MM.1S (cell line): Measurements from ENCODE around the gene LNX2.

Experiments used
- EZH2 ChIP-seq: fragments of 300-600 bp; sonication (generic); optimal IDR thresholded peaks from 2 replicates; pipeline ENCODE3; 2017; ENCODE audit warnings: low read depth, mild to moderate bottlenecking, antibody characterized with exemption, low read length, mixed read lengths
- TF ChIP-seq, protein P1 (sequence below): fragments of 300-600 bp; sonication (generic); IDR thresholded peaks from 2 replicates; pipeline ENCODE4 v1.5.1; 2016; ENCODE audit warnings: antibody characterized with exemption, low read length, mixed read lengths

DNA sequence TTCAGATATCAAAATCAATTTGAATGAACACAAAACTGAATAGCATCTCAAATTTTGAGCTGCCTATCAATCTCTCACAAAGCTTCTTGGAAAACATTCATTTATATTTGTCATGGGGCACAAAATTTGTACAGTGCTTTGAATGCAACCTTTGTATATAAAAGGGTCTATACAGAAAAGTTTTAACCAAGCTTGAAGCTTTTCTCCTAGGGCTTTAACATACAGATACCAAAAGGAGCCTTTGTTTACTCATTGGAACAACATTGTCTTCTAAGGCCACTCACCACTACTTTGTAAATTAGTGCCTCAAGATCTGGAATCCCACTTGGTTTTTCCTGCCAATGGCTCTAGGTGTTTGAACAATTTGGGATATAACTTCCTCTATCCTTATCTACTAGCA lies 21.2 kb downstream of the LNX2 start:
- TF ChIP-seq, protein P1, sequence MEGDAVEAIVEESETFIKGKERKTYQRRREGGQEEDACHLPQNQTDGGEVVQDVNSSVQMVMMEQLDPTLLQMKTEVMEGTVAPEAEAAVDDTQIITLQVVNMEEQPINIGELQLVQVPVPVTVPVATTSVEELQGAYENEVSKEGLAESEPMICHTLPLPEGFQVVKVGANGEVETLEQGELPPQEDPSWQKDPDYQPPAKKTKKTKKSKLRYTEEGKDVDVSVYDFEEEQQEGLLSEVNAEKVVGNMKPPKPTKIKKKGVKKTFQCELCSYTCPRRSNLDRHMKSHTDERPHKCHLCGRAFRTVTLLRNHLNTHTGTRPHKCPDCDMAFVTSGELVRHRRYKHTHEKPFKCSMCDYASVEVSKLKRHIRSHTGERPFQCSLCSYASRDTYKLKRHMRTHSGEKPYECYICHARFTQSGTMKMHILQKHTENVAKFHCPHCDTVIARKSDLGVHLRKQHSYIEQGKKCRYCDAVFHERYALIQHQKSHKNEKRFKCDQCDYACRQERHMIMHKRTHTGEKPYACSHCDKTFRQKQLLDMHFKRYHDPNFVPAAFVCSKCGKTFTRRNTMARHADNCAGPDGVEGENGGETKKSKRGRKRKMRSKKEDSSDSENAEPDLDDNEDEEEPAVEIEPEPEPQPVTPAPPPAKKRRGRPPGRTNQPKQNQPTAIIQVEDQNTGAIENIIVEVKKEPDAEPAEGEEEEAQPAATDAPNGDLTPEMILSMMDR, result no peak
- no peak for TF ChIP-seq EZH2
